NCI-H1092 (cell line): ENCODE data around the gene PLAC8L1.

ENCODE experiments used
- DNase-seq: peaks from one replicate; lab custom pipeline; 2025; lab: John Stamatoyannopoulos, UW

The PLAC8L1 gene

GRCh38 chr5:146079695-146080373, 25.5 kb downstream of the PLAC8L1 start:
- DNase-seq: no peak

DNA sequence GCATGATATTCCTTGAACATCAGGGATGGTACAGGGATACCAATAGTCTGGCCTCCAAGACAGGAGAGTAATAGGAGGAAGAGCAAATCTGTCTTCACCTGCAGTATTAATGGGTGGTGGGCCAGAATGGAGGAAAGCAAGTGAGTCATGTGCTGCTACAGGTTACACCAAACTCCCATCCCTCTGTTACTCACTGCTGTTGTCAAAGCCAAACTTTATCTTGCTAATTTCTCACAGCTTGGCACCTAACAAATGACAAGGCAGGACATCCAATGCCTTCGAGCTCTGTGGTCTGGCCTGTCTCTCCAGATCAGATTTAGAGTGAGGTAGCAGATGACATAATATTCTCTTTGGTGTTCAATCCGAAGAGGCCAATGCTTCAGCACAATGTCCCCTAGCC, 26.8 kb downstream of the PLAC8L1 start:
- no peak for DNase-seq

DNA sequence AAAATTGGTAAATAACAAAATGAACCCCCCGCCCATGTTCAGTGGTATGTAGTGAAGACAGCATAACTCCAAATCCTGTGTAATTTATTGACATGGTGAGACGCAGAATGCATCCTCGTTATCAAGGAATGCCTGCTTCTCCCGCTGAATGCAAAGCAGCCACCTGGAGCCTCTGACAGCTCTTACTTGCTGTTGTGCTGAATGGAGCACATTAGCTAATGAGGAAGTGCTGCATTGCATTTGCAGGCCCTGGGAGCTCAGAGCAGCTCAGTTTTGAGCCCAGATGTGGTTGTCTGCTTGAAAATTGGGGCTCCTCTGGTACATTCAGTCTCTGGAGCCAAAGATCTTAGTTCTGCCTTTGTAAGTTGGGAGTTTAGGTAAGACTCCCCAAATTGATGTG, 28.9 kb downstream of the PLAC8L1 start:
- no peak for DNase-seq

DNA sequence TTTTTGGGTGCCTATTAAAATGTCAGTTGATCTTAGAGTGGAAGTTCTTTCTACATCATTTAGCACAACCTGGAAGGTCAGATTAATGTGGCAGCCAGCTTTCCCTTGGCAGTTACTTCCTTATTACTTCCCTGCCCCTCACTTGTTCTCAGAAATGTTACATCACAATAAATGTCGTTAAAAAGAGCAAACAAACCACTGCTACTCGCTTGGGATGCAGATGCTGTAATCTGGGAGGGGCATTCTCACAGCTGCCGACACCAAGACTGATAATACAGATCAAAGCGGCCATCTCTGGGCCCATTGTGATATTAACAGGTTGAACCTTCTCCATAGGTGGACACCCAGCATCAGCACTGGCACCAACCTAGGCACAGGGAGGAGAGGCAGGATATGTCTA, 29.3 kb downstream of the PLAC8L1 start:
- no peak for DNase-seq

- peak; percentile 24 for DNase-seq
Measured at GRCh38 chr5:146073239-146073900, 32.0 kb downstream of the PLAC8L1 start.

- no peak for DNase-seq
Measured at GRCh38 chr5:146072595-146072994, 32.8 kb downstream of the PLAC8L1 start.

- no peak for DNase-seq
Measured at GRCh38 chr5:146071171-146071570, 34.2 kb downstream of the PLAC8L1 start.

DNA sequence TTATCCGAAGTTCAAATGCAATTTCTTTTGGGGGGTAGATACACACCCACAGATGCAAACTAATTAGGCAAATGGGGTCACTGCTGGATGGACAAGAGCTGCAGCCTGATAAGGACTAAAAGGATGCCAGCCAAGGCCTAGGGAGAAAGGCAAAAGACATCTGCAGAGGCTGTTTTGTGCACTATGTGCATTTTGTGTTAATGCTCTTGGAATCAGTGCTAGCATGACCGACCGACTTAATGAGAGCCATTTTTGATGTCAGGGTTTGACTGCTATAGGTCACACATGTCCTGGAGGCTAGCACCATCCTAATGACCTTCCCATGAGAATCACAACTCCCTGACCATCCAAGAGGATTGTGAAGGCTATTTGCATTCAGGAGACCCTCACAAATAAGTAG, 34.6 kb downstream of the PLAC8L1 start:
- no peak for DNase-seq

DNA sequence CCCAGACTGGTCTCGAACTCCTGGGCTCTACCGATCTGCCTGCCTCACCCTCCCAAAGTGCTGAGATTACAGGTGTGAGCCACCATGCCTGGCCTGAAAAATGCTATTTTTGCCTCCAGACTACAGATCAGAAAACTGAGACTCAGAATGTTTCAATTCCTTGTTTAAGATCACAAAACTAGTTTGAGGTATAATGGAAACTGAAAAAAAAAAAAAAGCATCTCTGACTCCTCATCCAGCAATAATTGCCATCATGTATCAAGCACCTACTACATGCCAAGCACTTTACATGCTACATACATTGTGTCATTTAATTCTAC, 35.6 kb downstream of the PLAC8L1 start:
- no peak for DNase-seq

GRCh38 chr5:146068977-146069779, 36.2 kb downstream of the PLAC8L1 start:
- DNase-seq: no peak

- no peak for DNase-seq
Measured at GRCh38 chr5:146068206-146068605, 37.2 kb downstream of the PLAC8L1 start.

DNA sequence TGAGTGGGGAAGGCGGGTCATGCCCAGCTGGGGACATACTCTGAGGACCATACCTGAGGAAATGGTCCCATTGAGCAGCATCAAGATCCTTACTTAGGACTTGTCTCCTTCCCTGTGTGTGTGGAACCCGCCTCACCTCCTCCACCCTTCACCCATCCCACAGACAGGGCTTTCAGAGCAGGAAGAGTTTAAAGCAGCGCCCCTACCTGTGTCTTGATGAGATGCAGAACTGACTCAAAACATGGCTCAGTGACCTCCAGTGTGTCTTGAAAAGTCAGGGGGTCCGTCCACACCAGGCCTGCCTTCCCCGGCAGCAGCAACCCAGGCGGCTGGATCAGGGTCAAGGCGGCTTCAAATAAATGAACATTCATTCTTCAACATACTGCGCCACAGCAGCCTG, 38.4 kb downstream of the PLAC8L1 start:
- DNase-seq: no peak

DNA sequence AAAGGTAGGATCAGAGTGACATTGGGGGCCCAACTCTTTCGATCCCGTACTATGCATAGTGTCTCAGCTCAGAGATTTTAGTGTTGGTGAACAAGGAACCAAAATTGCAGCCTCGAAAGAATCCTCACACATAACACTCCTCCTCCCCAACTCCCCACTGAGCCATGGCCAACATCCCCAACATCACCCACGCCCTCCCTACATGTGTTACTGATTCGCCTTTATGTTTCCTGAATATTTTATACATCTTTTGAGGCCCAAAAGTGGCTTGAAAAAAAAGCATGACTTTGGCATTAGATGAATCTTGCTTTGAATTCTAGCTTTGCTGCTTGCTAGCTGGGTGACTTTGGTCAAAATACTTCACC, 45.2 kb downstream of the PLAC8L1 start:
- no peak for DNase-seq

- no peak for DNase-seq
Measured at GRCh38 chr5:146059460-146060220, 45.7 kb downstream of the PLAC8L1 start.

DNA sequence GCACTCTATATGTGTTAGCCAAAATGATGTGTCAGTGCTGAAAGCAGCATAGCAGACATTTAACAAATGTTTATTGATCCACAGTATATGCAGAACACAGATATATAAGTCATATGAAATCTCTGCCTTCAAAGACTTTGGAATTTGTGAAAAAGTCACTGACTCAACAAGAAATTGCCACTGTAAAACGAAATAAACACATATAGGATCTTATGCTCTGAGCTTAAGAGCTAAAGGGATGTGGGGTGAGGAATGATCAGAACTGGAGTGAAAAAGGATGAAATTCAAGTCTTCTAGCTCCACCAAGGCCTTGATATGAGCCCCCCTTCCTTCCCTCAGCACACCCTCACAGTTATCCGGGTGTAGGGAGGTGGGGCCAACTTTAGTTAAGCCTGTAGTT, 49.9 kb downstream of the PLAC8L1 start:
- DNase-seq: no peak

- DNase-seq: no peak
Measured at GRCh38 chr5:146052780-146053179, 52.6 kb downstream of the PLAC8L1 start.

DNA sequence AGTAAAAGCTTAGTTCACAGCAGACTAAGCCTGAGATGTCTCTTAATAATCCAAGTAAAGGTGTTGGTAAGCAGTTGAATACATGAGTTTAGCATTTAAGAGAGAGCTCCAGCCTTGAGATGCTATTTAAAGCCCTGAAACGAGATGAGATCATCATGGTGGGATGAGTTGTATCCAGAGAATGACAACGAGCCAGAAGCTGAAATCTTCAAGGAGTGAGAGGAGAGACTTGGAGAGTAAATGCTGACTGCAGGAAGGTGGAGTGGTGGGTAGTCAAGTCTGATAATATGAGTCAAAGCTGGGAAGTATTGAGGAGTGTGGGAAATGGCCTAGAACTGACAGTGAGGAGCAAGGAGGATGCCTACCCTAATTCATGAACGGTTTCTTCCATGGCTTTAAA, 53.7 kb downstream of the PLAC8L1 start:
- DNase-seq: no peak

DNA sequence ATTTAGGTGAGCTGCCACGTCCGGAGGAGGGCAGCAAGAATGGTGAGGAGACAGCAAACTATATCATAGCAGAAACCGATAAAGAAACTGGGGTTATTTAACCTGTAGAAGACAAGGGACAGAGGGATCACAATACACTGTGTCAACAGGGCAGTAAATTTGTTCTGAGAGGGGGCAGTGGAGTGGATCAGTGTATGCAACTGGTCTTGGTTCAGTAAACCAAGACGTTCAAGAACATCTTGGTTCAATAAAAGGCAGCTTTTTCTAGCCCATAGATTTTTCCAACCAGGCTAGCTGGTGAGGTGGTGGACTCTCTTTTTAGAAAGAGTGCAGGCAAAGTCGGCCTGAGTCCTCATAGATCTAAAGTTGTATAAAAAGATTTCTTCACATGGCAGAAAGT, 55.3 kb downstream of the PLAC8L1 start:
- no peak for DNase-seq

DNA sequence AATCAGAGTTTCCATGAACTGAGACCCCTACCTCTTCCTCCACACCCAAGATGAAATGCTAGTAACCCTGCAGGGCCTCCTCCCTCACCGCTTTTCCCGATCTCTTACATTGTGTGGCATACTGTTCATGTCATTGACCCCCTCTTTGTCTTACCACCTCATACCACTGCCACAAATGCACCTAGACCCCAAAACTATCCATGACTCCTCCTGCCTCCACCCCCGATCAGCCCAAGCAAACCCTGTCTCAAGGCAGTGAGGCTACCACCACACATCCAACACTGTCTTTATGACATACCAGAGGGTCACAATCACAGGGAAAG, 55.7 kb downstream of the PLAC8L1 start:
- DNase-seq: no peak

DNA sequence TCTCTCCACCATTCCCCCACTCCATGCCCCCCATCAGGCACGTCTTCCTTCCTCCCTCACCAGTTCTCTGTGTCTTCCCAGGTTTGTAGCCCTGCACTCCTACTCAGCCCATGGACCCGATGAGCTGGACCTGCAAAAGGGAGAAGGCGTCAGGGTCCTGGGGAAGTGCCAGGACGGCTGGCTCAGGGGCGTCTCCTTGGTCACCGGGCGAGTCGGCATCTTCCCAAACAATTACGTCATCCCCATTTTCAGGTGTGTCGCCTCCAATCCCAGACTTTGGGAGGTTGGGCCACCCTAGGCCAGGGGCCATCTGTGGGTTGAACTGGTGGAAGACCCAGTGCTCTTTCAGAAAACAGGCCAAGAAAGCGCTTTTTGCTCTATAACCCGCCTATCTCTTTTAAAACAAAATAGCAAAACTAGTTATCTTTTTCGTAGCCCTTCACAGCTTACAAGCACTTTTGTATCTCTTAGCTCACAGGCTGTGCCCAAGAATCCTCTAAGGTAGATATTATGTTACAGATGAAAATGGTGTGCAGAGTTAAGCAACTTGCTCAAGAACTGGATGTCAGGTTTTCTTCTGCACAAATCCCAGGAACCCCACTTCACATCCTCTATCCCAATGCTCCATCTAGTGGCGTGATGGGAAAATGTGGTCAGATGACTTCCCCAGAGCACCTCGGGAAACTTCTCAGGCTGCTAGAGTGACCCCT, 56.2 kb downstream of the PLAC8L1 start:
- peak; percentile 39 for DNase-seq

- no peak for DNase-seq
Measured at GRCh38 chr5:146047396-146047795, 58.0 kb downstream of the PLAC8L1 start.

DNA sequence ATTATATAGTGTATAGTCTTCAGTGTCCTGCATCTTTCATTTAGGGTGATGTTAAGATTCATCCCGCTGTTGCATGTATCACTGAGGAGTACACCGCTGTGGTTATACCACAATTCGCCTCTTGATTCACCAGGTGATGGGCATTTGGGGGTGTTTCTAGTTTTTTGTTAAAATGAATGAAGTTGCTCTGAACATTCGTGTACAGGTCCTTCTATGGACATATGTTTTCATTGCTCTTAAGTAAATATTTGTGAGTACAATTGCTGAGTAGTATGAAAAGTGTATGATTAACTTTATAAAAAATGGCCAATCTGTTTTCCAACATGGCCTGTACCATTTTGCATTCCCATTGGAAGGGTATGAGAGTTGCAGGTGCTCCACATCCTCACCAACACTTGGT, 61.7 kb downstream of the PLAC8L1 start:
- DNase-seq: no peak
